HepG2 (cell line): ENCODE data around the gene GPR22. TPM values are rescaled to one million over a fixed set of nuclear protein-coding genes. Genes with fewer than 3 reads are reported as not detected.

Source experiments
- ATAC-seq: fragments of 200-7000 bp; cut with Tn5 transposase; 3 replicates; pipeline ENCODE4 v1.9.1; 2020; ENCODE audit warnings: mild to moderate bottlenecking, moderate library complexity
- BruUV-seq: library from RNA; stranded (reverse); fragments of 400-500 nt; replicated peaks from 2 replicates; lab custom pipeline; 2021; lab: Mats Ljungman, UMichigan
- CTCF ChIA-PET: fragments of 300-600 bp; formaldehyde crosslinking; extraction: SDS; loops from one replicate; lab custom pipeline; 2021; ENCODE audit warnings: low total read pairs, inconsistent platforms, low intra/inter-chr PET ratio; lab: Yijun Ruan, JAX
- POLR2A ChIA-PET: fragments of 350-600 bp; sonication (Branson Sonifier 250); formaldehyde crosslinking; loops from one replicate; lab custom pipeline; 2020; ENCODE audit warnings: antibody characterized with exemption, inconsistent platforms; lab: Yijun Ruan, JAX
- DNase-seq: peaks from one replicate; pipeline ENCODE4 v3.0.0-alpha.2; 2015; ENCODE audit warnings: low spot score
- FAIRE-seq: peaks from 3 replicates; lab custom pipeline; 2011; peaks lifted over from hg19 to GRCh38; lab: Jason Lieb, UNC
- H2AFZ ChIP-seq: one replicate; pipeline ENCODE4 v1.6.1; 2011; ENCODE audit warnings: low read length, inconsistent platforms
- H3K27ac ChIP-seq: fragments of 300-600 bp; 3 replicates; pipeline ENCODE4 v1.8.0; 2011; ENCODE audit warnings: mixed run types, mild to moderate bottlenecking, mixed read lengths, low read length, inconsistent platforms; ENCODE audit not compliant: insufficient read depth; ENCODE audit errors: extremely low read length
- H3K27me3 ChIP-seq, 2 experiments: fragments of 200-600 bp in 1 of 2; 2 replicates in 1 of 2; 3 replicates in 1 of 2; pipeline versions ENCODE4 v1.6.0 to v1.8.0; 2011; ENCODE audit warnings: low read length in 2 of 2, mild to moderate bottlenecking in 2 of 2, moderate library complexity in 2 of 2, inconsistent platforms in 1 of 2; ENCODE audit not compliant: insufficient read depth in 2 of 2, control insufficient read depth in 1 of 2
- H3K36me3 ChIP-seq, 2 experiments: fragments of 200-600 bp in 1 of 2; replicated peaks in 1 of 2; 2 replicates in 1 of 2; 3 replicates in 1 of 2; pipeline versions ENCODE4 v1.5.1 to v1.8.0; 2011; ENCODE audit warnings: low read length in 2 of 2, inconsistent platforms in 1 of 2; ENCODE audit not compliant: insufficient read depth in 2 of 2, control insufficient read depth in 1 of 2
- H3K4me1 ChIP-seq: 2 replicates; pipeline ENCODE4 v1.5.1; 2012; ENCODE audit warnings: low read length, inconsistent platforms; ENCODE audit not compliant: insufficient read depth
- H3K4me2 ChIP-seq: 2 replicates; pipeline ENCODE4 v1.6.0; 2011; ENCODE audit warnings: low read depth, low read length, inconsistent platforms
- H3K4me3 ChIP-seq, 3 experiments: fragments of 200-600 bp in 1 of 3; sonication (generic), shearing (Covaris generic) in 1 of 3; replicated peaks in 1 of 3; 2 replicates each; pipeline ENCODE4 v1.5.1; 2011 to 2016; ENCODE audit warnings: low read length in 3 of 3, inconsistent platforms in 2 of 3, low read depth in 2 of 3, mild to moderate bottlenecking in 2 of 3, control low read depth in 1 of 3, mixed read lengths in 1 of 3; ENCODE audit not compliant: insufficient read depth in 1 of 3
- H3K79me2 ChIP-seq: one replicate; pipeline ENCODE4 v1.6.1; 2011; ENCODE audit warnings: low read length, inconsistent platforms; ENCODE audit not compliant: insufficient read depth
- H3K9ac ChIP-seq: 2 replicates; pipeline ENCODE4 v1.6.0; 2011; ENCODE audit warnings: mild to moderate bottlenecking, low read depth, low read length, inconsistent platforms; ENCODE audit not compliant: insufficient read depth
- H3K9me3 ChIP-seq: 2 replicates; pipeline ENCODE4 v1.5.1; 2012; ENCODE audit warnings: mild to moderate bottlenecking, low read length
- H4K20me1 ChIP-seq: 2 replicates; pipeline ENCODE4 v1.6.0; 2011; ENCODE audit warnings: inconsistent platforms, mild to moderate bottlenecking, low read length, moderate library complexity; ENCODE audit not compliant: insufficient read depth
- ATRX ChIP-seq: sonication (generic); formaldehyde crosslinking; IDR thresholded peaks from 2 replicates; pipeline ENCODE4 v1.4.0; 2020; ENCODE audit warnings: missing genetic modification reagents, borderline replicate concordance
- CTCF ChIP-seq: sonication (generic); formaldehyde crosslinking; IDR thresholded peaks from 2 replicates; pipeline ENCODE4 v1.5.0; 2020; ENCODE audit warnings: mild to moderate bottlenecking, missing genetic modification reagents, moderate library complexity
- NFE2L2 ChIP-seq: fragments of 150-350 bp; IDR thresholded peaks from 2 replicates; pipeline ENCODE4 v1.6.1; 2014; ENCODE audit warnings: low read length
- RAD21 ChIP-seq: fragments of 450-650 bp; formaldehyde crosslinking; IDR thresholded peaks from 2 replicates; pipeline ENCODE4 v1.5.0; 2020; ENCODE audit warnings: mild to moderate bottlenecking
- SAP130 ChIP-seq: IDR thresholded peaks from 2 replicates; pipeline ENCODE4 v1.6.1; 2016; ENCODE audit warnings: low read depth
- SMC3 ChIP-seq: IDR thresholded peaks from 2 replicates; pipeline ENCODE4 v1.6.1; 2011; ENCODE audit warnings: low read length, improper control_type of control experiment
- SP2 ChIP-seq: sonication (generic); formaldehyde crosslinking; IDR thresholded peaks from 2 replicates; pipeline ENCODE4 v1.5.1; 2020; ENCODE audit warnings: mild to moderate bottlenecking, missing genetic modification reagents
- STAG1 ChIP-seq: sonication (generic); formaldehyde crosslinking; IDR thresholded peaks from 2 replicates; pipeline ENCODE4 v1.4.0; 2020; ENCODE audit warnings: missing genetic modification reagents
- ZNF3 ChIP-seq: IDR thresholded peaks from 2 replicates; pipeline ENCODE4 v1.7.0; 2017; ENCODE audit warnings: inconsistent platforms
- ZNF572 ChIP-seq: sonication (generic); formaldehyde crosslinking; IDR thresholded peaks from 2 replicates; pipeline ENCODE4 v1.5.1; 2020; ENCODE audit warnings: mild to moderate bottlenecking, missing genetic modification reagents
- ZNF644 ChIP-seq: IDR thresholded peaks from 2 replicates; pipeline ENCODE4 v1.6.1; 2016; ENCODE audit warnings: low read depth
- ZNF747 ChIP-seq: sonication (generic); formaldehyde crosslinking; IDR thresholded peaks from 2 replicates; pipeline ENCODE4 v1.8.1; 2023; ENCODE audit warnings: missing genetic modification reagents, mild to moderate bottlenecking, borderline replicate concordance
- WGBS: methylation state at CpG from one replicate; pipeline ENCODE4 v1.1.6; 2017; ENCODE audit warnings: low lambda C conversion rate; 5-methylcytosine and 5-hydroxymethylcytosine counted together
- in situ Hi-C: cut with HindIII; loops from 2 replicates; pipeline ENCODE4 v1.10.0; 2017; ENCODE audit warnings: low pct_unique_long_range_greater_than_20kb; ENCODE audit not compliant: extremely low pct_ligation_motif_present
- intact Hi-C: fragments of 100-400 bp; cut with micrococcal nuclease; formaldehyde crosslinking; loops from one replicate; pipeline ENCODE4 v1.10.0; 2022; ENCODE audit not compliant: unreplicated experiment
- polyA plus RNA-seq, 8 experiments: library from polyadenylated mRNA; depleted of rRNA in 3 of 8; stranded (reverse) in 7 of 8; unstranded in 1 of 8; fragments of >200 nt; fragmentation: Illumina TruSeq in 4 of 8; extraction: Trizol in 4 of 8; gene quantifications; 2 replicates each; pipeline versions ENCODE4 v1.2.1 to v1.2.3, GENCODE V29; 2011 to 2016; ENCODE audit warnings: low read depth in 4 of 8, missing spikeins in 1 of 8, mixed read lengths in 1 of 8; ENCODE audit not compliant: insufficient read depth in 1 of 8
- total RNA-seq, 5 experiments: library from RNA; depleted of rRNA; stranded (reverse); fragments of >200 nt; fragmentation: Illumina TruSeq; extraction: Trizol; gene quantifications; 2 replicates each; pipeline ENCODE4 v1.2.3, GENCODE V29; 2016; ENCODE audit warnings: low read depth in 1 of 5

Gene GPR22
- total and polyA plus RNA-seq, 2 of the 13 experiments (the other 11 are each of a cell fraction or from before 2014, with no cell fraction given), result not detected

GRCh38 chr7:107461938-107462533, 7.8 kb upstream of the GPR22 start (continued):
- TF ChIP-seq ZNF572 (CRISPR knock-in tag), result no peak
- no peak for TF ChIP-seq SP2 (CRISPR knock-in tag)
- no peak for TF ChIP-seq ZNF747 (CRISPR knock-in tag)
- TF ChIP-seq, all 625 proteins: peak for 0

- POLR2A ChIA-PET, result no interaction called here
- no peak overlapping the region for H3K4me3 ChIP-seq
- in situ Hi-C loops, result loop anchor here (25.0 kb wide), 1 partner anchor 399 kb away; no protein-coding TSS in a partner anchor
- FAIRE-seq (peak; percentile 71), DNase-seq (peak; percentile 52), ATAC-seq (peak; percentile 94)
- H3K79me2 ChIP-seq, result no peaks in the 10 kb centered on the region
- H3K36me3 ChIP-seq, result 0 out of 5 replicates have a peak, but pooled peaks cover 0 to 1% of the 10 kb centered on the region in 2 experiments
- BruUV-seq, result no TSS peak
- CTCF ChIA-PET, result interaction anchor here (2.3 to 2.8 kb wide), 2 partner anchors 262 to 416 kb away, joined by 10 to 16 read pairs; no protein-coding TSS in a partner anchor
- 88% methylated on average over 6 of the region's 6 CpGs for WGBS
- H3K9me3 ChIP-seq, result no peaks in the 10 kb centered on the region
- H3K27me3 ChIP-seq, result no peaks in the 10 kb centered on the region
- H4K20me1 ChIP-seq, result no peaks in the 10 kb centered on the region
- no peak overlapping the region for H3K27ac ChIP-seq
- H2AFZ ChIP-seq, result no peak overlapping the region
- no peak overlapping the region for H3K9ac ChIP-seq
- TF ChIP-seq STAG1 (CRISPR knock-in tag) (peak; percentile 89), CTCF (peak; percentile 82), NFE2L2 (peak; percentile 65; the same call in 1 of the 2 replicates), ZNF3 (CRISPR knock-in tag) (no peak), SAP130 (0 out of 2 replicates have a peak, but pooled peaks have one; percentile 18), SMC3 (peak; percentile 78), ZNF644 (CRISPR knock-in tag) (no peak), ATRX (CRISPR knock-in tag) (no peak), RAD21 (peak; percentile 74)
- TF ChIP-seq, all 625 proteins: peak for 6
- intact Hi-C loops, result loop anchor here (1.0 to 10.0 kb wide), 4 partner anchors 262 to 681 kb away; no protein-coding TSS in a partner anchor
- Histone ChIP-seq H3K4me1 (no peaks in the 10 kb centered on the region), H3K4me2 (no peak overlapping the region)
These were observed 6.4 kb upstream of the GPR22 start for GRCh38 chr7:107463139-107464078.
